ENCODE results near the gene CASP8.

DNA sequence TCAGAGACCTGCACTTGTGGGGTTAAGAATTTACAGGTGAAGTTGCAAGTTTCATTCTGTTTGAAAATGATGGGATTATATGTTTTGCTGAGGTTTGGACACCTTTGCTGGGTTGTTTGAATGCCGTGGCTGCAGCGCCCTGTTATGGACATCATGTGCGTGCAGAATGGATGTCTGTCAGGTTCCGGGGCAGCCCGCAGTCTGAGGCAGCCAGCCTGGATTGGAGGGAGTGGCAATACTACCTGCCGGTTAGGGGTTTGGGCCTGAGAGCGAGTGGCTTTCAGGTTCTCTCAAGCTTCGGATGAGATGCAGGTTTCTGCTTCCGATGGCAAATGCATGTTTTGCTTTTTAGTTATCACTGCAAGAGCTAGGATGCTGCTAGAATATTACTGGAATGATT is 1.1 kb downstream of the CASP8 start:
- TF ChIP-seq TCF4 (CRISPR knock-in tag; IDR thresholded peaks at IDR 0.05; ENCODE audit: borderline replicate concordance) = no peak
- TF ChIP-seq ZFP30 (CRISPR knock-in tag; IDR thresholded peaks at IDR 0.05) = no peak
- TF ChIP-seq ZNF70 (CRISPR knock-in tag; IDR thresholded peaks at IDR 0.05) = no peak
- no peak for TF ChIP-seq RARB (CRISPR knock-in tag; IDR thresholded peaks at IDR 0.05)
- TF ChIP-seq OSR1 (CRISPR knock-in tag; IDR thresholded peaks at IDR 0.05) = no peak
- no peak for TF ChIP-seq ZFP3 (CRISPR knock-in tag; IDR thresholded peaks at IDR 0.05)
- no peak for TF ChIP-seq BACH2 (CRISPR knock-in tag; IDR thresholded peaks at IDR 0.05; ENCODE audit: borderline replicate concordance)
- no peak for TF ChIP-seq POU6F1 (CRISPR knock-in tag; IDR thresholded peaks at IDR 0.05; ENCODE audit: borderline replicate concordance, low read depth)
- TF ChIP-seq CREB5 (CRISPR knock-in tag; IDR thresholded peaks at IDR 0.05; ENCODE audit: low read depth) = no peak
- no peak for TF ChIP-seq PPARA (CRISPR knock-in tag; IDR thresholded peaks at IDR 0.05; ENCODE audit: borderline replicate concordance)
- TF ChIP-seq, protein P1, sequence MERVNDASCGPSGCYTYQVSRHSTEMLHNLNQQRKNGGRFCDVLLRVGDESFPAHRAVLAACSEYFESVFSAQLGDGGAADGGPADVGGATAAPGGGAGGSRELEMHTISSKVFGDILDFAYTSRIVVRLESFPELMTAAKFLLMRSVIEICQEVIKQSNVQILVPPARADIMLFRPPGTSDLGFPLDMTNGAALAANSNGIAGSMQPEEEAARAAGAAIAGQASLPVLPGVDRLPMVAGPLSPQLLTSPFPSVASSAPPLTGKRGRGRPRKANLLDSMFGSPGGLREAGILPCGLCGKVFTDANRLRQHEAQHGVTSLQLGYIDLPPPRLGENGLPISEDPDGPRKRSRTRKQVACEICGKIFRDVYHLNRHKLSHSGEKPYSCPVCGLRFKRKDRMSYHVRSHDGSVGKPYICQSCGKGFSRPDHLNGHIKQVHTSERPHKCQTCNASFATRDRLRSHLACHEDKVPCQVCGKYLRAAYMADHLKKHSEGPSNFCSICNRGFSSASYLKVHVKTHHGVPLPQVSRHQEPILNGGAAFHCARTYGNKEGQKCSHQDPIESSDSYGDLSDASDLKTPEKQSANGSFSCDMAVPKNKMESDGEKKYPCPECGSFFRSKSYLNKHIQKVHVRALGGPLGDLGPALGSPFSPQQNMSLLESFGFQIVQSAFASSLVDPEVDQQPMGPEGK (CRISPR knock-in tag; IDR thresholded peaks at IDR 0.05; ENCODE audit: borderline replicate concordance) = no peak
- TF ChIP-seq, protein P2, sequence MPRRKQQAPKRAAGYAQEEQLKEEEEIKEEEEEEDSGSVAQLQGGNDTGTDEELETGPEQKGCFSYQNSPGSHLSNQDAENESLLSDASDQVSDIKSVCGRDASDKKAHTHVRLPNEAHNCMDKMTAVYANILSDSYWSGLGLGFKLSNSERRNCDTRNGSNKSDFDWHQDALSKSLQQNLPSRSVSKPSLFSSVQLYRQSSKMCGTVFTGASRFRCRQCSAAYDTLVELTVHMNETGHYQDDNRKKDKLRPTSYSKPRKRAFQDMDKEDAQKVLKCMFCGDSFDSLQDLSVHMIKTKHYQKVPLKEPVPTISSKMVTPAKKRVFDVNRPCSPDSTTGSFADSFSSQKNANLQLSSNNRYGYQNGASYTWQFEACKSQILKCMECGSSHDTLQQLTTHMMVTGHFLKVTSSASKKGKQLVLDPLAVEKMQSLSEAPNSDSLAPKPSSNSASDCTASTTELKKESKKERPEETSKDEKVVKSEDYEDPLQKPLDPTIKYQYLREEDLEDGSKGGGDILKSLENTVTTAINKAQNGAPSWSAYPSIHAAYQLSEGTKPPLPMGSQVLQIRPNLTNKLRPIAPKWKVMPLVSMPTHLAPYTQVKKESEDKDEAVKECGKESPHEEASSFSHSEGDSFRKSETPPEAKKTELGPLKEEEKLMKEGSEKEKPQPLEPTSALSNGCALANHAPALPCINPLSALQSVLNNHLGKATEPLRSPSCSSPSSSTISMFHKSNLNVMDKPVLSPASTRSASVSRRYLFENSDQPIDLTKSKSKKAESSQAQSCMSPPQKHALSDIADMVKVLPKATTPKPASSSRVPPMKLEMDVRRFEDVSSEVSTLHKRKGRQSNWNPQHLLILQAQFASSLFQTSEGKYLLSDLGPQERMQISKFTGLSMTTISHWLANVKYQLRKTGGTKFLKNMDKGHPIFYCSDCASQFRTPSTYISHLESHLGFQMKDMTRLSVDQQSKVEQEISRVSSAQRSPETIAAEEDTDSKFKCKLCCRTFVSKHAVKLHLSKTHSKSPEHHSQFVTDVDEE (CRISPR knock-in tag; IDR thresholded peaks at IDR 0.05) = no peak
